ENCODE measurements around the gene AMZ2.
"Not testable (repeated sequence)": the region's sequence is repeated elsewhere in the genome, so short reads cannot be mapped to it uniquely, and the experiment has no call there.

AMZ2 gene

DNA sequence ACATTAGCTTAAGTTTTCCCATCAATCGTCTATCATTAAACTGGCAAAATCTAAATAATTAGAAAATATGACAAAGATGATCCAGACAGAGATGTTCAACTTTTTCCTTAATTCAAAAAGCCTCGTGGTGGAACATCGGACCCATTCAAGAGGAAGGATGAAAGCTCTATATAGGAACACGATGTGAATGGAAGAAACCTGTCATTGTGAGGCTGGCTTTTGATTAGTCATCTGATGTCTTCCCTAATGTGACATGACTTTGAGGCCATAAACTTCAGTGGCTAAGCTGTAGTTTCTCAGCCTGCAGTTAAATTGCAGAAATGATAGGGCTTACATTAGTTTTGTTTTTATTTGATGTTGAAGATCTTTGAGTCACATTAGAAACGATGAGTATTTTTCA is 1.0 kb downstream of the AMZ2 start:
- no peak for DNase-seq (ENCODE audit: low read depth in 3 of 3)

DNA sequence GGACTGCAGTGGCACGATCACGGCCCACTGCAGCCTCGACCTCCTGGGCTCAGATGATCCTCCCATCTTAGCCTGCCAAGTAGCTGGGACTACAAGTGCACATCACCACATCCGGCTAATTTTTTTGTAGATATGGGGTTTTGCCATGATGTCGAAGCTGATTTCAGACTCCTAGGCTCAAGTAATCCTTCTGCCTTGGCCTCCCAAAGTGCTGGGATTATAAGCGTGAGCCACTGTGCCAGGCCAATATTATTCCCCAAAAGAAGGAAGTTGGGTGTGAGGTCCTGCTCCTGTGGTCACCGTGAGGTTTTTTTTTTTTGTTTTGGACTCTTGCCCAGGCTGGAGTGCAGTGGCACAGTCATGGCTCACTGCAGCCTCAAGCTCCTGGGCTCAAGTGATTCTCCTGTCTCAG is 1.5 kb downstream of the AMZ2 start:
- no peak for DNase-seq (ENCODE audit: low read depth in 3 of 3)

DNA sequence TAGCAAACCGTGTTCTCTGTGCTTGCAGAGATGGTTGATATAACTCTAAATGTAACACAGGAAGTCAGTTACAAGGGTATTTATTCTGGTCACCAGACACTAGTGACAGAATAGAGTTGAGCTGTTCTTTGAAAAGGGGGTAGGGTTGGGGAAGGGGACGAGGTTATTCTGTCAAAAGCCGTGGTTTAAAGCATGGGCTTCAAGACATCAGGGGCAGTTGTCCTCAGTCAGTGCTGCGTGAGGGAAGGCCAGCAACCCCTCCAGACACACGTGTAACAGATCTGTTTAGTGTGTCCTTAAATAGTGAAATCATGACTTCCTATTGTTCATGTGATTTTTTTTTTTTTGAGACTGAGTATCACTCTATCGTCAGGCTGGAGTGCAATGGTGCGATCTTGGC is 5.6 kb downstream of the AMZ2 start:
- not testable (repeated sequence) for DNase-seq (ENCODE audit: low read depth in 3 of 3)

DNA sequence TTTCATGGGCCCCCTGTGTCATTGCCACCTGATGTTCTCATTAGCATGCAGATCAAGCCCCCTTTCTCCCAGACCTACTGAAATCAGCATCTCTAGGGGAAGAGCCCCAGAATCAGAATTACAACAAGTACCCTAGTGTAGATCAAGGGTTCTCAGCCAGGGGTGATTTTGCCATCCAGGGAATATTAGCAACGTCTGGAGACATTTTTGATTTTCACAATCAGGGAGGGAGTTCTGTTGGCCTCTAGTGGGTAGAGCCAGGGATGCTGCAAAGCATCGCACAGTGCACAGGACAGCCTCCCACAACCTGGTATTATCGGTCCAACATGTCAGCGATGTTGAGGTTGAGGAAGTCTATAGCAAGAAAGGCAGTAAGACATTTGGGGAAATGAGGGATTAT is 7.3 kb downstream of the AMZ2 start:
- DNase-seq (ENCODE audit: low read depth in 3 of 3), result no peak

DNA sequence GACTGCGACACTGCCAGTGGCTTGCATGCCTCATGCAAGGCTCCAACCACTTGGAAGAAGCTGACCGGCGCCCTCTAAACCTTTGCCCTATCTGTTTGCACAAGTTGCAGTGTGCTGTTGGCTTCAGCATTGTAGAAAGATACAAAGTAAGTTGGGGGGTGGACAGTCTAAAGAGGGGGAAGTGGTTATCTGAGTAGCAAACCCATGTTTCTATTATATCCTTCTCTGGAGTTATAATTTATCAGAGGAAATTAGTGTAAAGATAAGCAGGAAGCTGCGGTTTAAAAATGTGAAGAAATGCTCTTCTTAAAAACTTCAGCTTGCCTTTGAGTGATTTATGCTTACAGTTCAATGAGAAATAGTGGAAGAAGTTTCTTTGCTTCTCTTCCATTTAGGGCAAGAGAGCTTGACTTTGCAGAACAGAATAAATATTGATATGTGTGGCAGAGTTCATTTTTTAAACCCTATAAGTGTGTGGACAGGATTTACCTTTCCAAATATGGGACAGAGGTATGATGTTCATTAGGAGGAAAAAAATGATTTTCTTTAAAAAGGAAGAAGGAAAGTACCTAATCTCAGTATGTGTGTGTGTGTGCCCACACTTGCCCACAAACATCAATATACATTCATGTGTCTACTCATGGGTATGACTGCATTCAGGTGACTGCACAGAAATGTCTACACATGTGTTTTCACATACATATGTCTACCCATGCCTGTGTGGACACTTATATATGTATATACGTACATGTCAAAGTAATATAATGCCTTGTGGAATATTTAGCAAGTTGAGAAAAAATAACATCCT is 8.1 kb downstream of the AMZ2 start:
- DNase-seq (ENCODE audit: low read depth in 3 of 3), result no peak

DNA sequence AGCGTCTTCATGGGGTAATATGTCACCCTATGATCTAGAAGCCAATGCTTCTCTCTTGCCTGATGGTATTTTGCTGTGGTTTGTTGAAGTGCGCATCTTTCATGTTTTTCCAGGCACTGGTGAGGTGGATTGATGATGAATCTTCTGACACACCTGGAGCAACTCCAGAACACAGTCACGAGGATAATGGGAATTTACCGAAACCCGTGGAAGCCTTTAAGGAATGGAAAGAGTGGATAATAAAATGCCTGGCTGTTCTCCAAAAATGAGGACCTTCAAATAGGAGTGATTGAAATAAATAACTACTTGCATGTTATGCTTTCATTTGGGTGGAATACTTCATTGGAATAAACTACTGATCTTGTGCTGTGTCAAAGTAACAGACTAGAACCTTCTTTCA is 8.9 kb downstream of the AMZ2 start:
- not testable (repeated sequence) for DNase-seq (ENCODE audit: low read depth in 3 of 3)

DNA sequence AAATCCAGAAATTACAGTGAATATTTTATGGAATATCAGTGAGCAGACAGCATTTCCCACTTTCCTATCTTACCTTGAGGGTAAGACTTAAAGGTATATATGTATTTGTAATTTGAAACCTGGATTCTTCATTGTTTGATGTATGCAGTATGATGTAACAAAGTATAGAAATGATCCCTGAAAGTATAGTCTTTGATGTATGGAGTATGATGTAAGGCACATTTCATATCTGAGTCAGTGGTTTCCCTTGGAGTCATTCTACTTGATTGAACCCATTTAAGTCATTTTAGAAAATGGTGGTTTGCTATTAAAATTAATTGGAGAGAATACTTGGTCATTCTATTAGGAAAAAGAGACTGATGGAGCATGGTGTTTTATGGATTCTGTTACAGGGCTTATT is 10.1 kb downstream of the AMZ2 start:
- DNase-seq (ENCODE audit: low read depth in 3 of 3), result no peak

DNA sequence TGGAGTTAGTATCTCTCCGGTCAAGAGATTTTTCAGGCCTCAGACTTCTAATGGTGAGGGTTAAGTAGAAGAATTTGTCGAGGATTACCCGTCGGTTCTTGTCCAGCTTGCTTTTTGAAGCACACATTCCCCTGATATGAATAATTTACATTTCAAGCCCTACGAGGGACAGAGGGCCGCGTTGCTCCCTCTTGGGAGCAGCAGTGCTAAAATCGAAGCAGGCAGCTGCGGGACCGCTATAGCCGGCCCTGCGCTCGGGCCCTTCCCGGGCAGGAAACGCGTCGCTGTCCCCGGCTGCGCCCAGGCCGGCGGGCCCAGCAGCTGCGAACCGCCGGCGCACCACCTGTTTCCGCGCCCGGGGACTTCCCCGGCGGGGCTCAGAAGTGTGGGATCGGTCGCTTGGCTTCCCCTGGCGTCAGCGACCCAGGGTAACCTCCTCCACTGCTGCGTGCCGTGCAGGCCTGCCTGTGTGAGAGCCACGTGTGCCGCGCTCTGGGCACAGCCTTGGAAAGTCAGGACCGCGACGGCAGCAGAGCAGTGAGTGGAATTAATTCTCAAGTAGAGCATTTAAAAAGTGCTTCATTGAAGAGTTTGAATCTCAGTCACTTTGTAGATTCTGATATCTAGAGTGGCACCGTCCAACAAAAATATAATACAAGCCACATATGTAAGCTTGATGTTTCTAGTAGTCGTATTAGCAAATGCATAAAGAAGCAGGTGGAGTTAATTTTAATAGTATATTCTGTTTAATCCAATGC is 11.2 kb downstream of the AMZ2 start:
- DNase-seq (ENCODE audit: low read depth in 3 of 3), result peak; percentile 42 to 66 (median 66)

DNA sequence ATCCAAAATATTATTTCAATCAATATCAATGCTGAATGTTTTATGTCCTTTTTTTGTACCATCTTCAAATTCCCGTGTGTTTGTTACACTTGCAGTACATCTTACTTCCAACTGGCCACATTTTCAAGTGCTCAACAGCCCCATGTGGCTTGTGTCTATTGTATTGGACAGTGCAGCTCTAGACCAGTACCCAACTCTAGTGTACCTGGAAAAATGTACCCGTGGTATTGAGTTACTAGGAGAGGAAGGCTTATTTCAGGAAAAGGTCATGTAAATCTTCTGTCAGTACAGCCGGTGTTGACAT is 11.8 kb downstream of the AMZ2 start:
- not testable (repeated sequence) for DNase-seq (ENCODE audit: low read depth in 3 of 3)

DNA sequence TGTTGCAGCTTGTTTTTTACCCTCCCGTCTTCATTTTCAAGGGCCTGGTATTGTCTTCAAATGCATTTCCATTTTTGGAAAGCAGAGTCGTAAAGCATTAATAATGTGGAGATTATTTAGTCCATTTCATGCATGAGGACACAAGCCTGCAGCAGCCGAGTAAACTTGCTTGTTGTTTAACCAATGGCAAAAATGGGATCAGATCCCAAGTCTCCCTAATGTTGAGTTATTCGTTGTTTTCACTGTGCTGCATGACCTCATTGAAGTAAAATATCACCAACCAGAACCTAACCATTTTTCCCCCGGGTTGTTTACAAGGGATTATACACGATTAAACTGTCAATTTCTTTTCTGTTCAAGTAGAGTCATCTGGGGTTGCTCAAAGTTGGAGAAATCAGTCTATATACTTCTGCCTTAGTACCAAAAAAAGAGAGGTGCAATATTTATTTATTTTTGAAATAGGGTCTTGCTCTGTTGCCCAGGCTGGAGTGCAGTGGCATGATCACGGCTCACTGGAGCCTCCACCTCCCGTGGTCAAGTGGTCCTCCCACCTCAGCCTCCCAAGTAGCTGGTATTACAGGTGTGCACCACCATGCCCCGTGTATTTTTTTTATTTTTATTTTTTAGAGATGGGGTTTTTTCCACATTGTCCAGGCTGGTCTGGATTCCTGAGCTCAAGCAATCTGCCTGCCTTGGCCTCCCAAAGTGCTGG is 12.4 kb downstream of the AMZ2 start:
- DNase-seq (ENCODE audit: low read depth in 3 of 3), result no peak

DNA sequence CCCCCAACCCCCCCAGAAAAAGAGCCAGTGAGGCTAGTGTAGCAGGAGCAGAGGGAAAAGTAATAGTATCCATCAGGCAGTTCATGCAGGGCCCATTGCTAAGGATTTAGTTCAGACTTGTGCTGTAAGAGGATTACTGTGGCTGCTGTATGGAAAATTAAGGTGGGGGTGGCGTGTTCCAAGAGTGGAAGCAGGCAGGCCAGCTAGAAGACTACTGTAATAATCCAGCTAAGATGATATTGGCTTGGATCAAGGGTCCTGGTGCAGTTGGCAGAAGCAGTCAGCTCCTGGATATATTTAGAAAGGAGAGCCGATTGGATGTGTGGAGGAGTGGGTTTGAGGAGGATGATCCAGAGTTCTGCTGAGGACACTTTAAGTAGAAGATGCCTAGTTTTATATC is 14.6 kb downstream of the AMZ2 start:
- DNase-seq (ENCODE audit: low read depth in 3 of 3), result not testable (repeated sequence)

DNA sequence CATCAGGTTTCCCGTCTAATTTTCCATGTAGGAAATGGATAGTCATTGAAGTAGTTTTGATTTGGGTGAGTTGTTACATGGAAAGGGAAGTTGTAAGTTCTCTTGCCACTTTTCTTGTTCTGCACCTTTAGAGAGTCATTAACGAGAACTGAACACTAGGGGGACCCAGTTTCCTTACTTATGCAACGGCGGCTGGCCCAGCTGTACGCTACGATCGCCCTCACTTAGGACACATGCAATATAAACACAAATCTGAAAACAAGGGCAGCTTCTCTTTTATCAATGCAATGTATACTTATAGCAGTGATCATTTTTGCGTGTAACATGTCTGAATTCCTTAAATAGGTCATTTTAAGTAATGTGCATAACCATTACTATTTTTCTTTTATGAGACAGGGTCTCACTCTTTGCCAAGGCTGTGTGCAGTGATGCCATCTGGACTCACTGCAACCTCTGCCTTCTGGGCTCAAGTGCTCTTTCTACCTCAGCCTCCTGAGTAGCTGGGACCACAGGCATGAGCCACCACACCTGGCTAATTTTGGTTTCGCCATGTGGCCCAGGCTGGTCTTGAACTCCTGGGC is 15.3 kb downstream of the AMZ2 start:
- not testable (repeated sequence) for DNase-seq (ENCODE audit: low read depth in 3 of 3)

DNA sequence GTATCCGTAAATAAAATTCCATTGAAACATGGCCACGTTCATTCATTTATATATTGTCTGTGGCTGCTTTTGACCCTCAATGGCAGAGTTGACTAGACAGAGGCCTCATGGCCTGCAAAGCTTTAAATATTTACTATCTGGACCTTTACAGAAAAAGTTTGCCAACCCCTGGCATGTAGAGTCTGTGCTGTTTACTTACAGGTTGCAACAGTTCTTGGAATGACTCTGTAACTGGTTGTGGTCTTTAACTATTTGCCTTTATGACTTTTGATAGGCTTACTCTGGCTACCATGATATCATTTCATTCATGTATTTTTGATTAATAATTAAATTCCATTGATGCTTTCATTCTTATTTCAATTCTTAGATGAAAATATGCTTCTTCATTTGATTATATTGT is 18.0 kb downstream of the AMZ2 start:
- DNase-seq (ENCODE audit: low read depth in 3 of 3), result not testable (repeated sequence)

DNA sequence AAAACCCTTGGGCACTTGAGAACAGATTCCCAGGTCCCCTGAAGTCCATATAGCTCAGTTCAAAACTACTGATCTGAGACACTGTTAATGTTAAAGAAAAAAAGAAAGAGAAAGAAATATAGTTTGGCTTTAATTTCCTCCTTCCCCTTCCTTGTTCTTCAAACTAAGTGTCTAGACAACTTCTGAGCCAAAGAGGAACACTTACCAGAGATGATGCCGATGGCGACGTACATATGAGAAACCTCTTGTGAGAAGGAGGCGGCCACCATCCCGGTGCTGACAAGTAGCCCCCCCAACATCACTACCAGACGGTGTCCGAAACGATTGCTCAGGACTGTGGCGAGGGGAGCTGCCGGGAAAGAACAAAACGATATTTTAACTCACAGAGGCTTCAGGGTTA is 25.9 kb downstream of the AMZ2 start:
- no peak for DNase-seq (ENCODE audit: low read depth in 3 of 3)

DNA sequence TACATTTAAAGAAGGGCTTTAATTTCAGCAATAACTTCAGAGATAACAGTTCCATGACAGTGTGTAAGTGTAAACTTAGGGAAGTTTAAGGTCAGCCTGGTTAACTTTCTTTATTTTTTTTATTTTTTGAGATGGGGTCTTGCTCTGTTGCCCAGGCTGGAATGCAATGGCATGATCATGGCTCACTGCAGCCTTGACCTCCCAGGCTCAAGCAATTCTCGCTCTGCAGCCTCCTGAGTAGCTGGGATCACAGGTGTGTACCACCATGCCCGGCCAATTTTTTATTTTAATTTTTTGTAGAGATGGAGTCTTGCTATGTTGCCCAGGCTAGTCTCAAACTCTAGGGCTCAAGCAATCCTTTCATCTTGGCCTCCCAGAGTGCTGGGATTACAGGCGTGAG is 28.5 kb downstream of the AMZ2 start:
- not testable (repeated sequence) for DNase-seq (ENCODE audit: low read depth in 3 of 3)

DNA sequence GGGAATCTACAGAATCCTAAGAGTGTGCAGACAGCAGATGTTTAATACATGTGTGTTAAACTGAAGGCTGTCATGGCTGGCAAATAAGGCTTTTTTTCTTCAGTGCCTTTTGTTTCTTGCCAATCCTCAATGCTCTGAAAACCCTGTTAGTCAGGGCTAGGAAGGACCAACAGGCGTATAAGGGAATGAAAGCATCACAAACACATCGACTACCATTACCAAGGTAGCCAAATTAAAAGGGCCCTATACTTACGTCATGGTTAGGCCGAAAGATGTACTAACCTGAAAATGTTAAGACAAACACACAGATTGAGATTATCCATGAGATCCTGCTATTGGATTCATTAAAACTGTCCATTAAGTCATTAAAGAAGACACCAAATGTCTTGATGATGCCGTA is 30.0 kb downstream of the AMZ2 start:
- DNase-seq (ENCODE audit: low read depth in 3 of 3), result no peak

DNA sequence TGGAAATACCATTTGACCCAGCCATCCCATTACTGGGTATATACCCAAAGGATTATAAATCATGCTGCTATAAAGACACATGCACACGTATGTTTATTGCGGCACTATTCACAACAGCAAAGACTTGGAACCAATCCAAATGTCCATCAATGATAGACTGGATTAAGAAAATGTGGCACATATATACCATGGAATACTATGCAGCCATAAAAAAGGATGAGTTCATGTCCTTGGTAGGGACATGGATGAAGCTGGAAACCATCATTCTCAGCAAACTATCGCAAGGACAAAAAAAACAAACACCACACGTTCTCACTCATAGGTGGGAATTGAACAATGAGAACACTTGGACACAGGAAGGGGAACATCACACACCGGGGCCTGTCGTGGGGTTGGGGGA is 34.1 kb downstream of the AMZ2 start:
- not testable (repeated sequence) for DNase-seq (ENCODE audit: low read depth in 3 of 3)

DNA sequence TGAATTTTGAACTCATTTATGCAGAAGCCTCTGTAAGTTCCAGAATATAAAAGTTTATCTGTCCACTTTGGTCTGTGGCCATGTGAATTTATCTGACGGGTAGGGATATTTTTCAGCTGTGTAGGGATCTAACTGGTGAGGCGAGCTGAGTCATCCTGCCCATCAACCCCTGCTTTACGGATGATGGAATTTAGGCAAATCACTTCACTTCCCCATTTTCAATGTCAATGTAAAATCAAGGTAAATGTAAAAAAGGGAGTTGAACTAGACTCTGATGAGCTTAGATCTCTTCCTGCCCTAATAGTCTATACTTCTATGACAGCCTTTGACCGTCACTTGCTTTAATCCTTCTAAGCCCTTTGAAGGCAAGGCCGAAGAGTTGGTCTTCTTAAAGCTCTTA is 40.5 kb downstream of the AMZ2 start:
- DNase-seq (ENCODE audit: low read depth in 3 of 3), result no peak

DNA sequence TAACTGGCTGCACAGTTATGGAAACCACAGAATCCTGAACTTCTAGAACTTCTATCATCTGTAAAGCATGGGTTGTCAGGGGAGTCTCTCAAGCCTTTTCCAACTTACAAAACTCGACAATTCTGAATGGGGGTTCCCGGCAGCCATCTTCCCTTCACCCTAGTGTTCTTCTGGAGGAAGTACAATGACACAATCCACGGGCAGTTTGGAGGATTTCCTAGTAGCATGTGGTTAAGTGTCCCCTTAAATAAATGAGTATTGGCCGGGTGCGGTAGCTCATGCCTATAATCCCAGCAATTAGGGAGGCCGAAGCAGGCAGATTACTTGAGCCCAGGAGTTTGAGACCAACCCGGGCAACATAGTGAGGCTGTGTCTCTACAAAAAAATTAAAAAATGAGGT is 41.0 kb downstream of the AMZ2 start:
- no peak for DNase-seq (ENCODE audit: low read depth in 3 of 3)

DNA sequence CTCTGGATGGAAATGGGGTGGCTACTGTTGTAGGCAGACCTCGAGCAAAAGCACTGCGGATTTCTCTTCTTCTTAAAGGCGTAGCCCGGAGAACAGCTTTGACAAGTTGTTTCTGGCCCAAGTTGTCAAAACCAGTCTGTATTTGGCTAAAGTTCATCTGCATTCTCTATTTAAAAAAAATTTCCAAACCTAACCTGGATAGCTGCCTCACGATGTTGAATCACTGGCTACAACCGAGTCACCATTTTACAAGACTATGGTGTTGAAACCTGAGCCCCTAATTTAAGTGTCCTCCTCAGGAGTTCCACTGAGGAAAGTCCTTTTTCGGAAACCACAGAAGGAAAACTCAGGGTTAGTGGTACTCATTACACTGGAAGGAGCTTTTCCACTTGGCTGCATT is 41.6 kb downstream of the AMZ2 start:
- no peak for DNase-seq (ENCODE audit: low read depth in 3 of 3)

DNA sequence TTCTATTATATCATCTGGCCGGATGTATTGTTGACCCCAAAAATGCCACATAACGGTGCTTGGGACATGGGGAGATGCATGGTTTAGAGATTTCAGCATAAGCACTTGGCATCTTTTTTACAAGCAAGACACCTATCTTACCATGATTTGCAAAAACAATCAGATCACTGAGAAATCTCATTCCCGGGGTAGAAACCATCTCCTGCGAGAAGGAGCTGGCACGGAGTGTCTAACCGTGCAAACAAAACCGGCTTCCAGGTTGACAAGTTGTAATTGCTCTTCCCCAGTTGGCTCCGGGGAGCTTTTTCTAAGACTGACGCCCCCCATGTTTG is 42.1 kb downstream of the AMZ2 start:
- no peak for DNase-seq (ENCODE audit: low read depth in 3 of 3)

DNA sequence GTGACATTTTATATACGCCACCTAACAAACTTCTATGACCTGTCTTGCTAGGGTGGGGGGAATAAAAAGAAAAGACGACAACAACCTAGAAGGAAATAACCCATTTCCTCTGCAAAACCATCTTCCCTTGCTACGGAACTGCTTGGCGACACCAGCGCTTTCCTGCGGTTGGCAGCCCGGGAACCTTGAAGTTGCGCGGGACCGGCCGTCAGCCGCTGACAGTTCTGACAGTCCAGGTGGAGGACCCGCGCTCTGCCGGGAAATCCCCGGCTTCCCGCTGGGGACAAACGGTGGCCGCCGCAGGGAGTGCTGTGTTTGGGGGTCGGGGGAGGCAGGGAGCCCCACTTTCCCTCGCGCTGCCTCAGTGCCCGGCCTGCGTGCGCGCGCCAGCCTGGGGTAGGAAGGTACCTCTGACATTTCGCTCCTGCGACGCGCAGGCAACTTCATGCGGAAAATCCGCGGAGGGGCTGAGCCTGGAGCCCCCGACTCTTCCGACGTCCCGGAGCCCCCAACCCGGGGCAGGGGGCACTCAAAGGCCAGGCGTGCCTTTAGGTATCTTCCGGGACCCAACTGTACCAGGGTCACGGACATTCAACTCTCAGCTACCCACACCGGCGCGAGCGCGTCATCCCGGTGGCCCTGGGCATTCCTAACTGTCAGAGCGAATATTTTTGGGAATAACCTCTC is 42.6 kb downstream of the AMZ2 start:
- DNase-seq (ENCODE audit: low read depth in 3 of 3), result peak; percentile 15 to 36 (median 34)

Data from stimulated activated CD4-positive, alpha-beta T cell treated with anti-CD3 and anti-CD28 coated beads, TNF-alpha, amount 100 ng/mL, for 4 hours (primary cell).